ENCODE data around the gene MUL1. TPM values are rescaled to one million over a fixed set of nuclear protein-coding genes. Genes with fewer than 3 reads are reported as not detected.
"Not testable (repeated sequence)": the region's sequence is repeated elsewhere in the genome, so short reads cannot be mapped to it uniquely, and the experiment has no call there.

Gene MUL1
- total RNA-seq, 1 donor from 2014 or later: 34.7 TPM

GRCh38 chr1:20526267-20526666, 18.3 kb upstream of the MUL1 start:
- TF ChIP-seq CTCF (IDR thresholded peaks at IDR 0.05): no peak
- no peaks in the 10 kb centered on the region for H3K4me1 ChIP-seq
- intact Hi-C loops (cut with DNase I): loop anchor here (10.0 kb wide), 1 partner anchor 209 kb away; the partner anchor contains the start of gene SH2D5
- no peaks in the 10 kb centered on the region for H3K9me3 ChIP-seq
- H3K4me3 ChIP-seq: no peak overlapping the region
- H3K36me3 ChIP-seq: no peaks in the 10 kb centered on the region
- H3K27ac ChIP-seq: no peak overlapping the region
- DNase-seq (ENCODE audit: low spot score in 2 of 2): no peak
- no peaks in the 10 kb centered on the region for H3K27me3 ChIP-seq

DNA sequence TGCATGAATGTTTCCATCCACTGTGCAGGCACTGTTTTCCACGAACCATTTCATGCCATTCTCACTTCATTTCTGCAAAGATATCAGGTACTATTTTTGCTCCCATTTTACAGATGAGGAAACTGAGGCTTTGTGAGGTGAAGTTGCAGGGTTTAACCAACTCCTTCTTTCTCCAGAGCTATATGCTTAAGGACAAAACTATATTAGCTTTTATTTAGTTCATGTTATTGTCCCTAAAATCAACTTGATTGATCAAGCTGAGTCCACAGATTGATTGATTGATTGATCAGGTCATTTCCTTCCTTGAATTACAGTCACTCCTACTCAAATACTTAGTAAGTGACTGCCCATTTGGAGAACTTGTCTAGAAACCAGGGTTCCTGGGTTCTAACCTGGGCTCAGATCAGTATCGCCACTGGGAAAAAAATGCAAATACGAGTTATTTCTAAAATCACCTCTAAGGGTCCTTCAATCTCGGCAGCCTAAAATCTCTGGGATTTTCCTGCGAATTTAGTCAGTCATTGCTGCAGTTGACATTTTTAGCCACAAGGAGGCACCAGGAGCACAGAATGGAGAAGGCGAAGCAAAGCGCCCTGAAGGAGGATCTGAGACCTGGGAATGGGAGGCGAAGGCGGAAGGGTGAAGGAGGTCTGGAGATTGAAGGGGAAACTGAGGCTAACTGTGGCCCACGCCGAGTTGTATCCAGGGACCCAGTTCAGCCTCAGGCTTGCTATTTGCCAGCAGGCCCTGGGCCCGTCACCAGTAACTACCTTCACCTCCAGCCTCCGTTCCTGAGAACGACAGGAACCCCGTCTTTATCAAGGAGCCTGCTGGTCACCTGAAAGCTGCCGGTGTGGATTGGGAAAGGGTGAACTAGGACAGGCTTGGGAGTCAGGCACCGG, 14.3 kb upstream of the MUL1 start:
- peak; percentile 90 to 94 (median 93) for TF ChIP-seq CTCF (IDR thresholded peaks at IDR 0.05)
- H3K9me3 ChIP-seq: no peaks in the 10 kb centered on the region
- H3K36me3 ChIP-seq: no peaks in the 10 kb centered on the region
- no peaks in the 10 kb centered on the region for H3K4me1 ChIP-seq
- H3K4me3 ChIP-seq: peak overlapping the region; percentile 3 to 30
- H3K27ac ChIP-seq: no peak overlapping the region
- no peaks in the 10 kb centered on the region for H3K27me3 ChIP-seq
- DNase-seq (ENCODE audit: low spot score in 2 of 2): peak in 1 of 2 donors; percentile 89
- intact Hi-C loops (cut with DNase I): loop anchor here (1.0 to 10.0 kb wide), 3 partner anchors 111 to 213 kb away; partner anchors contain the start of genes DDOST, PINK1 and SH2D5

- not testable (repeated sequence) for DNase-seq (ENCODE audit: low spot score in 2 of 2); H3K27ac ChIP-seq; H3K4me1 ChIP-seq; H3K4me3 ChIP-seq; H3K9me3 ChIP-seq; H3K27me3 ChIP-seq; H3K36me3 ChIP-seq
- intact Hi-C loops (cut with DNase I): loop anchor here (10.0 kb wide), 1 partner anchor 215 kb away; the partner anchor contains the start of gene SH2D5
Measured at GRCh38 chr1:20519609-20520262, 11.8 kb upstream of the MUL1 start.

DNA sequence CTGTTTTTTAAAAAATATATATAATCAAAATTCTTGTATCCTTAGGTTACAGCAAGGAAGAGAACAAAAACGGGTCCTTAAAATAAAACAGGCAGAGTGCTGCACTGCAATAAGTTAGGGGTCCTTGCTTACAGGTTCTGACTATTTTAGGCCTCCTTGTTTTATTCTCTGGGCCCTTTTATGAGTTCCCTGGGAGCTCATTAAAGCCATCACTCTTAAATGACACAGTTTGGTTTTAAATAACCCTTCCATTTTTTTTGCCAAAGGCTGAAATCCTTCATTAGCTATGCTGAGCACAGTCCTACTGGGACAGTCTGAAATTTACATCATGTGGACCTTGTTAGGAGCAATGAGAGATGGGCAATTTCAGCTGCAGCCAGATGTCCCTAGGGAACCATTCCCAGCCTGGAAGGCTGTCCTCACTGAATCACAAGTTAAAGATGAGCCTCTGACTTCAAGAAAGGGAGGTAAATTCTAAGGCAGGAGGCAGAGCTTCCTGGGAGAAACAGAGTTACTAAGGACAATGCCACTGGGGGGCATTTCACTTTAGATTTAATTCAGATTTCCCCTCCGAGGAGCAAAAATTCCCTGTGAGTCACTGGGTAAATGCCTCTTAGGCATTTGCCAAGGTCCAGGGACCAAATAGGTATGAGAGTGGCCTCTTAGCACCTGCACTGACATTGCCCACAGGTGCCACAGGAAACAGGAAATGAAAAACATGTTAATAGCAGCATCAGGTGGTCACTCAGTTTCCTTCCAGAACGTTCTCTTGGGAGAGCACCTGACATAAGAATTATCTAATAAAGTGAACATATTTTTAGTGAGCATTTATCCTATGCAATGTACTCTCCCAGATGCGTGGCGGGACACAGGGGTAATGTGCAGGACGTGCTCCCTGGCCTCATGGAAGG, 3.8 kb upstream of the MUL1 start:
- intact Hi-C loops (cut with DNase I): no loop called here
- H3K9me3 ChIP-seq: no peaks in the 10 kb centered on the region
- no peaks in the 10 kb centered on the region for H3K36me3 ChIP-seq
- DNase-seq (ENCODE audit: low spot score in 2 of 2): no peak
- H3K27me3 ChIP-seq: no peaks in the 10 kb centered on the region
- TF ChIP-seq CTCF (IDR thresholded peaks at IDR 0.05): no peak
- H3K4me3 ChIP-seq: no peak overlapping the region
- H3K27ac ChIP-seq: no peak overlapping the region
- H3K4me1 ChIP-seq: peaks cover 0 to 4% of the 10 kb centered on the region in 2 donors

GRCh38 chr1:20508411-20508771, 440 bp upstream of the MUL1 start:
- intact Hi-C loops (cut with DNase I): loop anchor here (1.0 kb wide), 3 partner anchors 22 to 153 kb away; partner anchors contain the start of genes CAMK2N1, DDOST and PINK1
- Histone ChIP-seq H3K4me1 (peaks cover 0 to 24% of the 10 kb centered on the region in 2 donors), H3K4me3 (peak overlapping the region; percentile 72 to 98), H3K36me3 (peaks cover 0 to 10% of the 10 kb centered on the region in 2 donors), H3K27ac (peak overlapping the region; percentile 63 to 90), H3K27me3 (no peaks in the 10 kb centered on the region), H3K9me3 (no peaks in the 10 kb centered on the region)
- DNase-seq (ENCODE audit: low spot score in 2 of 2): no peak
- no peak for TF ChIP-seq CTCF (IDR thresholded peaks at IDR 0.05)

Measured in ascending aorta (tissue), 2 donors.